Thoracic aorta (tissue), 2 donors: Measurements from ENCODE around the gene B4GAT1. TPM values are rescaled to one million over a fixed set of nuclear protein-coding genes. Genes with fewer than 3 reads are reported as not detected.
A peak's percentile ranks its signal among the peaks of the same experiment; 100 is the strongest.

ENCODE experiments used
- ATAC-seq: fragments of 150-250 bp; one replicate; pipeline ENCODE4 v1.8.0; 2017; ENCODE audit warnings: low read depth; ENCODE audit not compliant: insufficient number of reproducible peaks, low FRiP score
- DNase-seq: peaks from one replicate; pipeline ENCODE4 v3.0.0-alpha.2; 2020; ENCODE audit warnings: low spot score
- H3K27ac ChIP-seq, 2 donors: fragments of 200-600 bp; sonication (generic); 1 replicate in 1 of 2; 2 replicates in 1 of 2; pipeline ENCODE4 v1.5.1; 2016; ENCODE audit warnings: mild to moderate bottlenecking in 2 of 2, moderate library complexity in 2 of 2
- H3K27me3 ChIP-seq: fragments of 200-600 bp; sonication (generic); replicated peaks from 2 replicates; pipeline ENCODE4 v1.6.0; 2016; ENCODE audit warnings: mild to moderate bottlenecking; ENCODE audit not compliant: insufficient read depth
- H3K36me3 ChIP-seq: fragments of 200-600 bp; sonication (generic); one replicate; pipeline ENCODE4 v1.5.1; 2016
- H3K4me1 ChIP-seq, 2 donors: fragments of 200-600 bp; sonication (generic); 1 replicate in 1 of 2; 2 replicates in 1 of 2; pipeline versions ENCODE4 v1.5.1 to v1.6.0; 2016; ENCODE audit warnings: low read depth in 2 of 2, mild to moderate bottlenecking in 1 of 2; ENCODE audit not compliant: control insufficient read depth in 1 of 2
- H3K4me3 ChIP-seq: fragments of 200-600 bp; sonication (generic); 2 replicates; pipeline ENCODE4 v1.5.1; 2016; ENCODE audit warnings: mild to moderate bottlenecking
- H3K9me3 ChIP-seq: fragments of 200-600 bp; sonication (generic); 2 replicates; pipeline ENCODE4 v1.5.1; 2016
- total RNA-seq, 2 donors: library from RNA; depleted of rRNA; stranded (reverse); fragments of >200 nt; gene quantifications; one replicate each; pipeline versions ENCODE4 v1.1.0 to v1.2.3, GENCODE V29; 2016
- TF ChIP-seq, protein P1 (sequence below): fragments of 200-600 bp; sonication (generic); IDR thresholded peaks from one replicate; pipeline ENCODE4 v1.5.1; 2019; ENCODE audit warnings: antibody characterized with exemption

B4GAT1 gene
- total RNA-seq, 2 donors from 2014 or later = 15.7 to 34.1 TPM

DNA sequence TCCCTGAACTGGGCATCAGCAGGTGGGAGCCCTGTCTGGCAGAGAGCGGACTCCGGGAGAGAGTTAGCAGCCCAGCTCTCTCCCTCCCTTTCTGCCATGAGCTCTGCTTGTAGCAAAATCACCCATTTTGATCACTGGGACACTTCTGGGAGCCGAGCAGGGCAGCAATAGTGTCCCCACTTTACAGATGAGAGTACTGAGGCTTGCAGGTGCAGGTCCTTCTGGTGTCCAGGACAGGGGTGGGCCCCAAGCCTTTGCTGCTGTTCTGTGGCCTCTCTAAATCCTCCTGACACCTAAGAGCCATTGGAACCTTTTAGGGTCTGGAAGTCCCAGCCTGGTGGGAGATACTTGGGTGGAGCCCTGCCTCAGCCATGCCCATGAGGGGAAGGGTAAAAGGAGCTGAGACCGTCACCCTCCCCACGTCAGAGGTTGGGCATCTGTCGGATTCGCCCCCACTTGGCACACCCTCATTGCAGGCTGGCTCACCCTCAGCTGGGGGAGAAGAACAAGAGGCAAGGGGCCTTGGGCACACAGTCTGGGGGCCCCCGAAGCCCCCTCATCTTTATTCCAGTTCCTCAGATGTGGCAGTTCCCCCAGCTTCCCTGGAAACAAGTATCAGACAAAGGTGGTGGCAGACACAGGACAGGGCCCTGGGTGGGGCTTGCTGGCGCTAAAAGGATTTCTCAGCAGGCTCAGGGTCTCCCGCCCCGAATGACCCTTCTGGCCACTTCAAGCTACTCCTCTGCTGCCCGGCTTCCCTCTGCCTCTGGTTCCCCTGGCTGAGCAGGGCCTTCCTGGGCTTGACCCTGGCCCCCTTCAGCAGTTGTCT, 15.7 kb downstream of the B4GAT1 start:
- TF ChIP-seq, protein P1, sequence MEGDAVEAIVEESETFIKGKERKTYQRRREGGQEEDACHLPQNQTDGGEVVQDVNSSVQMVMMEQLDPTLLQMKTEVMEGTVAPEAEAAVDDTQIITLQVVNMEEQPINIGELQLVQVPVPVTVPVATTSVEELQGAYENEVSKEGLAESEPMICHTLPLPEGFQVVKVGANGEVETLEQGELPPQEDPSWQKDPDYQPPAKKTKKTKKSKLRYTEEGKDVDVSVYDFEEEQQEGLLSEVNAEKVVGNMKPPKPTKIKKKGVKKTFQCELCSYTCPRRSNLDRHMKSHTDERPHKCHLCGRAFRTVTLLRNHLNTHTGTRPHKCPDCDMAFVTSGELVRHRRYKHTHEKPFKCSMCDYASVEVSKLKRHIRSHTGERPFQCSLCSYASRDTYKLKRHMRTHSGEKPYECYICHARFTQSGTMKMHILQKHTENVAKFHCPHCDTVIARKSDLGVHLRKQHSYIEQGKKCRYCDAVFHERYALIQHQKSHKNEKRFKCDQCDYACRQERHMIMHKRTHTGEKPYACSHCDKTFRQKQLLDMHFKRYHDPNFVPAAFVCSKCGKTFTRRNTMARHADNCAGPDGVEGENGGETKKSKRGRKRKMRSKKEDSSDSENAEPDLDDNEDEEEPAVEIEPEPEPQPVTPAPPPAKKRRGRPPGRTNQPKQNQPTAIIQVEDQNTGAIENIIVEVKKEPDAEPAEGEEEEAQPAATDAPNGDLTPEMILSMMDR = no peak
- Histone ChIP-seq H3K4me1 (peaks cover 12 to 25% of the 10 kb centered on the region in 2 donors), H3K27ac (no peak overlapping the region), H3K36me3 (no peaks in the 10 kb centered on the region), H3K27me3 (no peaks in the 10 kb centered on the region), H3K4me3 (no peak overlapping the region), H3K9me3 (no peaks in the 10 kb centered on the region)
- ATAC-seq (no peak), DNase-seq (no peak)

DNA sequence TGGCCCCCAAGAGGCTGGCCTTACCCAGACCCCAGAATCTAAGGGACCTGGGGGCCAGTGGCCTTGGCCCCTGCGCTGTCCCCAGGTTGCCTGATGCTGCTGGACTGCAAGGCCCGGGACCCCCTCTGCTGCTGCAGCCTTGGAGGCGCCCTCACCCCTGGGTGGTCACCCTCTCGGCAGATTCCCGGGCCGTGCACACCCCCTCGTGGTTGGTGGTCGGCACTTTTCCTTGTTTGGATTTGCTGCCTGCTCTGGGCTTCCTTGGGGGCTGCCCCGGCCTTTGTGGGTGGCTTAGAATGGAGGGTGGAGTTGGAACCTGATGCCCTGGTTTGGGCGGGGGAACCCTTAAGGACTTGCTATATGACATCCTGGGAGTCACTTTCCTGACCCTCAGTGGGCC, 16.5 kb downstream of the B4GAT1 start:
- TF ChIP-seq, protein P1 = no peak
- DNase-seq (no peak), ATAC-seq (no peak)
- no peaks in the 10 kb centered on the region for H3K9me3 ChIP-seq
- no peaks in the 10 kb centered on the region for H3K36me3 ChIP-seq
- no peak overlapping the region for H3K27ac ChIP-seq
- H3K4me3 ChIP-seq = no peak overlapping the region
- peaks cover 8 to 24% of the 10 kb centered on the region in 2 donors for H3K4me1 ChIP-seq
- no peaks in the 10 kb centered on the region for H3K27me3 ChIP-seq

DNA sequence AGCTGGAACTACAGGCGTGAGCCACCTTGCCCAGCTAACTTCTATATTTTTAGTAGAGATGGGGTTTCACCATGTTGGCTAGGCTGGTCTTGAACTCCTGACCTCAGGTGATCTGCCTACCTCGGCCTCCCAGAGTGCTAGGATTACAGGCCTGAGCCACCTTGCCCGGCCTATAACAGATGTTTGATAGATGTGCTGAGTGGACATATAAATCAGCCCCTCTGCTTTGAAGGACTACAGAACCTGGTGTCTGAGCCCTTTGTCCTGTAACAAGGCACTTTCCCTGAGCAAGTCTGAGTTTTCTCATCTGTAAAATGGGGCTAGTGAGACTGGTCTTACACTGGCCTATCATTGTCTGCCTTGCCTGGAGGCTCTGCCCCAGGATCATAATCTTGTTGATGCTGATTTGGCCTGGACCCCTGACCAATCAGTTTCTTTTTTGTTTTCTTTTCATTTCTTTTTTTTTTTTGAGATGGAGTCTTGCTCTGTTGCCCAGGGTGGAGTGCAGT, 18.2 kb downstream of the B4GAT1 start:
- DNase-seq (no peak), ATAC-seq (no peak)
- Histone ChIP-seq H3K27ac (no peak overlapping the region), H3K27me3 (no peaks in the 10 kb centered on the region), H3K4me3 (no peak overlapping the region), H3K9me3 (no peaks in the 10 kb centered on the region), H3K36me3 (no peaks in the 10 kb centered on the region), H3K4me1 (peaks cover 0 to 12% of the 10 kb centered on the region in 2 donors)
- TF ChIP-seq, protein P1 = no peak

DNA sequence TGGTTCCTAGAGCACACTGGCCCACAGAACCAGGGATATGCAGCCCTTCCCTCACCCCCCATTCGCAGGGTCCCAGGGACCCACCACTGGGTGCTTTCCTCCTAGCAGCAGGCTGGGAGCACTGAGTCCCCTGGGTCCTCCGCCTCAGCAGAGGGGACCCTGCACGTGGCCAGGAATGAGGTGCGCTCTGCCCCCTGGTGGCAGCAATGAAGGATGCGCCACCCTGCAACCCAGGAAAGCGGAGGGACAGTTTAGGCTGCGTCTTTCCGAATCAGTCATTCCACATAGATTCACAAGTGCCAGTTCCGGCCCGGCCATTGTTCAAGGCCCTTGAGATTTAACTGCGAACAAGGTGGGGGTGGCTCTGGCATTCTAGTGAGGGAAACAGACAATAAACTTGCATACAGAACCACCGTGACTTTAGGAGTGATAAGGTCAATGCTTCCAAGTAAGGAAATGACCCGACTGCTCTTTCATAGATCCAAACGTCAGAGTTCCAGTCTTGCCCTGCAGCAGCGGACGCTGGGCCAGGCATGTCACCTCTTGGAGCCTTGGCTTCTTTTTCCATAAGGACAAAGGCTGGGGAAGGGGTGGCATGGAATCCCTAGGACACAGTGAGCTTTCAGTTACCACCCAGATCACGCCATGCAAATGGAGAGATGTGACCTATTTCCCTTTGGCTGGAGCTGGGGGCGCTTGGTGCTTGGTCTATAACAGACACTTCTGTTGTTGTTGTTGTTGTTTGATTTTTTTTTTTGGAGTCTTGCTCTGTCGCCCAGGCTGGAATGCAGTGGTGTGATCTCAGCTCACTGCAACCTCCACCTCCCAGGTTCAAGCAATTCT, 18.9 kb downstream of the B4GAT1 start:
- Histone ChIP-seq H3K9me3 (no peaks in the 10 kb centered on the region), H3K27me3 (no peaks in the 10 kb centered on the region), H3K4me3 (peak overlapping the region; percentile 40), H3K36me3 (no peaks in the 10 kb centered on the region), H3K27ac (no peak overlapping the region), H3K4me1 (peaks cover 0 to 12% of the 10 kb centered on the region in 2 donors)
- TF ChIP-seq, protein P1 = peak; percentile 93
- no peak for ATAC-seq
- DNase-seq = no peak

DNA sequence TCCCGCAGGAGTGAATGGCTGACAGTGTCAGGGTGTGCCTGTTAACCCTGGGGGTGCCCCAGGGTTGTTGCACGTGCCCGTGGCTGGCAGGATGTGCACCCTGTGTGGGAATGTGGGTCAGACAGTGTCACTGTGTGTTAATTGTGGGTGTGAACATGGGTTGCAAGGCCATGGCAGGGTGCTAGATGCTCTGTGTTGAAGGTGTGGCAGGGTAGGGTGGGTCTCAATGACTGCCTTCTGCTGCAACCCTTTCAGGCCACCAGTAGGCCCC, 19.5 kb downstream of the B4GAT1 start:
- ATAC-seq = no peak
- peaks cover 0 to 12% of the 10 kb centered on the region in 2 donors for H3K4me1 ChIP-seq
- H3K27me3 ChIP-seq = no peaks in the 10 kb centered on the region
- DNase-seq = no peak
- H3K36me3 ChIP-seq = no peaks in the 10 kb centered on the region
- no peaks in the 10 kb centered on the region for H3K9me3 ChIP-seq
- TF ChIP-seq, protein P1 = no peak
- H3K4me3 ChIP-seq = no peak overlapping the region
- H3K27ac ChIP-seq = no peak overlapping the region
